HG03378 (cell line): Measurements from ENCODE around the gene VAMP1.
A peak's percentile ranks its signal among the peaks of the same experiment; 100 is the strongest.
"Not testable (repeated sequence)": the region's sequence is repeated elsewhere in the genome, so short reads cannot be mapped to it uniquely, and the experiment has no call there.

ENCODE experiments used
- ATAC-seq: cut with Tn5 transposase; IDR thresholded peaks from one replicate; pipeline ENCODE4 v1.9.1; 2021; ENCODE audit warnings: mild to moderate bottlenecking, moderate library complexity; ENCODE audit not compliant: unreplicated experiment

Gene VAMP1

DNA sequence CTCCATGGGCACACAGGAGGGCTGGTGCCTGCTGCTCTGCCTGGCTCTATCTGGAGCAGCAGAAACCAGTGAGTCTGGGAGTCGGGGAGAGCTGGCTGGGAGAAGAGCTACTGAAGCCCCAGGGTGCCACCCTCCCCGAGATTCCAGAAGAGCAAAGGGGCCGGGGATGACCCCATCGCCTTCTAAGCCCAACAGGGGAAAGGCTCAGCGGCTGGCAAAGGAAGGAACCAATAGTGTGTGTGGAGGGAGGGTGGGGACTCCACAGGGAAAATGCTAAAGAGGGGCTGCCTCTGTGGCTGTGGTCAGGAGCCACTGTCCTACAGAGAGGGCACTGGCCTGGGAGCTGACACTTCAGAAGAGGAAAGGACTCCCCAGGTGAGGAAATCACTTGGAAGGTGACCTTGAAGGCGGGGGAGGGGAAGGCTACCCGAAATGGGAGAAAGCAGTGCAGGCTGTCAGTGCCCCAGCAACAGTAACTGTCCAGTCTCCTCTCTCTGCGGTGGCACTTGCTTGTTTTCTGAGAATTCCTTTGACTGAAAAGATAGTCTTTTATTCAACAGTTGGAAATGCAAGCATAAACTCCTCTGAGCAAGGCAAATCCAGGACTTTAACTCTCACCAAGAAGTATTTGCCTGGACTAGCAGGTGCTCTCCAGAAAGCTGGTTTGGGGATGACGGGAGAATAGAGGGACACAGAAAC lies 18.1 kb downstream of the VAMP1 start:
- no peak for ATAC-seq

DNA sequence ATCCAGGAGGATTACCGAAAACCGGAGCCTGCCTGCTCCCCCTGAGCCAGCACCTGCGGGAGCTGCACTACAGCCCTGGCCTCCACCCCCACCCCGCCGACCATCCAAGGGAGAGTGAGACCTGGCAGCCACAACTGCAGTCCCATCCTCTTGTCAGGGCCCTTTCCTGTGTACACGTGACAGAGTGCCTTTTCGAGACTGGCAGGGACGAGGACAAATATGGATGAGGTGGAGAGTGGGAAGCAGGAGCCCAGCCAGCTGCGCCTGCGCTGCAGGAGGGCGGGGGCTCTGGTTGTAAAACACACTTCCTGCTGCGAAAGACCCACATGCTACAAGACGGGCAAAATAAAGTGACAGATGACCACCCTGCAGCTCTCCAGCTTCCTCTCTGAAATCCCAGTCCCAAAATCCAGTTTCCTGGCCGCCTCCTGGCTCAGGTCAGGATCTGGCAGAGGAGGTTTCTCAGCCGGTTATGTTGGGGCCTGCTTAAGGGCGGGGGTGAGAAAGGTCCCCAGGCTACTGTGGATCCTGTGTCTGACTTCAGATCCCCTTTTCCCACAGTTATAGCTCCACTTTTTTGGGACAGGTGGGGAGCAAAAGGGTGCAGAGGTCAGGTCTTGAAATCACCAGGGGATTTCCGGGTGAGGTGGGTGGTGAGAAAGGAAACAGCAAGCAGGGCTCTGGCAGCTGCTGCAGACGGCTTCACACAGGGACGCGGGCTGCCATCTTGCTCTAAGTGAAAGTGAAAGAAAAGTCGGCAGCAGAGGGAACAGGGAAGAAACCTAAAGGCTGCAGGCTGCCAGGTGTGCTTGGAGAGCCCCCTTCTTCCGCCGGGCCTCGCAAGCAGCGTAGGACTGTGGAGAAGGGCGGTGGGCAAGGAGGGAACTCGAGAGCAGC lies 18.9 kb downstream of the VAMP1 start, which contains the start of gene TAPBPL:
Gene TAPBPL, plus strand, starts transcription at position 695 of the 897 bp plus-strand sequence. CDS start 207 bp downstream, outside the sequence.
- peak; percentile 52 for ATAC-seq

- ATAC-seq: no peak
Observed at GRCh38 chr12:6450869-6451347, 19.6 kb downstream of the VAMP1 start.

- no peak for ATAC-seq
Observed at GRCh38 chr12:6450091-6450868, 20.2 kb downstream of the VAMP1 start.

DNA sequence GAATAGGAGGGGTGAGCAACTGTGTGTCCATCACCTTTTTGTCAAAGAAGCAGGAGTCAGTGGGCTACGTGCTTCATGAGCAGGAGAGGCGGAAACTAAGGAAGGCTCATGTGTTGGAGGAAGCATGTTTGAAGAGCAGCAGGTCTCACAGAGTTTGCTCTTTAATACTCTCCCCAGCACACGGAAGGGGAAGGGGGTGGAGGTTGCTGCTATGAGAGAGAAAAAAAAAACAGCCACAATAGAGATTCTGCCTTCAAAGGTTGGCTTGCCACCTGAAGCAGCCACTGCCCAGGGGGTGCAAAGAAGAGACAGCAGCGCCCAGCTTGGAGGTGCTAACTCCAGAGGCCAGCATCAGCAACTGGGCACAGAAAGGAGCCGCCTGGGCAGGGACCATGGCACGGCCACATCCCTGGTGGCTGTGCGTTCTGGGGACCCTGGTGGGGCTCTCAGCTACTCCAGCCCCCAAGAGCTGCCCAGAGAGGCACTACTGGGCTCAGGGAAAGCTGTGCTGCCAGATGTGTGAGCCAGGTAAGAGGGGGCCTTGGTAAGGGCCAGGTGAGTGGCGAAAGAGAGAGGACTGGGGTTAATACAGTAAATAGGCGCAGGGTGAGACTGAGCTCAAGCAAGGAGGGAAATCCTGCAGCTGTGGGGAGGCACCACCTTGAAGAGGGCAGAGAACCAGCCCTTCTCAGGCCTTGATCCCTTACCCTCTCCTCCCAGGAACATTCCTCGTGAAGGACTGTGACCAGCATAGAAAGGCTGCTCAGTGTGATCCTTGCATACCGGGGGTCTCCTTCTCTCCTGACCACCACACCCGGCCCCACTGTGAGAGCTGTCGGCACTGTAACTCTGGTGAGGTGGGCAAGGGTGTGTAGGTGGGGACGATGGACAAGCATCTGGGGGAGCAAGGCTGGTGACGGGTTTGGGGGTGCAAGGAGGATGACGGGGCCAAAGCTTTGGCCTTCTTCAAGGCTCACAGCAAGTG lies 25.5 kb downstream of the VAMP1 start, which contains the start of gene CD27:
Gene CD27, plus strand, starts transcription at position 252 of the 985 bp plus-strand sequence. Its CDS starts 141 bp downstream, at position 393.
- no peak for ATAC-seq

DNA sequence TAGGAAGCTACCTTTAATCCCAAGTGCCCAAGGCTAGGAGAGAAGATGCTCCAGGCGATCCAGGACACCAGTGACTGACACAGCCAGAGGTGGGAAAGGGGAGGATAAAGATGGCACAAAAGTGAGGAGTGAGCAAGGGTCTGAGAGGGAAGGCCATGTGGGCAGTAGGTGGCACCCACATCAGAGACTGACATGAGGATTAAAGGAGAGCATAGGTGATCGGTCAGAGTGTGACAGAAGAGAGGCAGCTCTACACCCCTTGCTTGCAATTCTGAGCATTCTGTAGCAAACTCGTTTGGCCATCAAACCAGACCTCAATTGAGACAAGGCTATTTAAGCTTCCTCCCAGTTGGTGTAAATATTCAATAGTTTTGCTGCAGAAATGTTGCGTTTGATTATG lies 26.4 kb downstream of the VAMP1 start:
- no peak for ATAC-seq

DNA sequence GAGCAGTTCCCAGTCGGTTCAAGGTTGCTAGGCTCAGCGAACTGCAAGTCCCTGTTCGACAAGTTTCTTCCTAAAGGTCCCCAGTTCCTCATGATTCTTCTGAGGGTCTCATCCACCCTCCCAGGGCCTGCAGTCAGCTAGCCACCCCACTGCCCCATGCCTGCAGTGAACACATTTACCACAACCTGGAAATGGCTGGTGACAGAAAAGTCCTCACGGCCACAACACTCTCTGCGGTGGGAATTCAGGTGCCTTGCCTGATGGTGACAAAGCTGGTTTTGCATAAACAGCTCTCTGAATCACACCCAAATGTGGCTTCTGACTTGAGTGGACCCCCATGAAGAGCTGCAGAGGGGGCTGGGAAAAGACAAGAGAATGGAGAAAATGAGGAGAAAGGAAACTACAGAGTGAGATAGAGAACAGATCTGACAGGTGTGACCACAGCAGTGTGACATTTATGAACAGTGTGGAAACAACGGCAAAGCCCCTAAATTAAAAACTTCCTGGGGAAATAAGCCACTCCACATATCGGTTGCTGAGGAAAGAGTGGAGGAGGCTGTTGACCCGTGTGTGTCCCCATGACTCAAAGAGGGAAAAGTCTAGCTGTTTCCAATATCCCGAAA lies 27.0 kb downstream of the VAMP1 start:
- ATAC-seq: no peak

DNA sequence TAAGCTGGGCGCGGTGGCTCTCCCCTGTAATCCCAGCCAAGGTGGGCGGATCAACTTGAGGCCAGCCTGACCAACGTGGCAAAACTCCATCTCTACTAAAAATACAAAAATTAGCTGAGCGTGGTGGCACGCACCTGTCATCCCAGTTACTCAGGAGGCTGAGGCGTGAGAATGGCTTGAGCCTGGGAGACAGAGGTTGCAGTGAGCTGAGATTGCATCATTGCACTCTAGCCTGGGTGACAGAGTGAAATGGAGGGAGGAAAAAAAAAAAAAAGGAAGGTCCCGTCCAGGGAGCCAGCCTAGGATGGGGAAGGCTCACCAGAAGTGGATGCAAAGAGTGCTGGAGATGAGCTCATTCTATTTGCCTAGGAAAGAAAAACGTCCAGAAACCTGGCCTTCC lies 27.6 kb downstream of the VAMP1 start:
- no peak for ATAC-seq

GRCh38 chr12:6440391-6440790 lies 30.1 kb downstream of the VAMP1 start:
- no peak for ATAC-seq

GRCh38 chr12:6438345-6438744 lies 32.1 kb downstream of the VAMP1 start:
- ATAC-seq: no peak

DNA sequence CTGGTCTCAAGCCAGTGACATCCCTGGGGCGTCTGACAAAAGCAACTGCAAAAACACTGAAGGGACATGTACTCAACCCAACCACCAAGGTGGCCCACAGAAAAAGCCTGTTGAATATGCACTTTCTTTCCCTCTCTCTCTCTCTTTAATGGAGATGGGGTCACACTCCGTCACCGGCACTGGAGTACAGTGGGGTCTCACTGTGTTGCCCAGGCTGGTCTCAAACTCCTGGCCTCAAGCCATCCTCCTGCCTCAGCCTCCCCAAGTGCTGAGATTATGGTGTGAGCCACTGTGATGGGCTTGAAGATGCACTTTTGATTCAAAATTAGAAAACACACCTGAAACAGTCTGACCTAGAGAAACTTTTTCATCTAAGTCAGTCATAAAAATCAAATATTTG lies 32.9 kb downstream of the VAMP1 start:
- no peak for ATAC-seq

- ATAC-seq: no peak
Observed at GRCh38 chr12:6435961-6436715, 34.3 kb downstream of the VAMP1 start.

GRCh38 chr12:6434205-6435140 lies 36.0 kb downstream of the VAMP1 start:
- no peak for ATAC-seq

GRCh38 chr12:6432991-6433390 lies 37.5 kb downstream of the VAMP1 start:
- no peak for ATAC-seq

GRCh38 chr12:6430124-6430989 lies 40.1 kb downstream of the VAMP1 start:
- no peak for ATAC-seq

GRCh38 chr12:6428326-6428725 lies 42.2 kb downstream of the VAMP1 start:
- ATAC-seq: no peak

DNA sequence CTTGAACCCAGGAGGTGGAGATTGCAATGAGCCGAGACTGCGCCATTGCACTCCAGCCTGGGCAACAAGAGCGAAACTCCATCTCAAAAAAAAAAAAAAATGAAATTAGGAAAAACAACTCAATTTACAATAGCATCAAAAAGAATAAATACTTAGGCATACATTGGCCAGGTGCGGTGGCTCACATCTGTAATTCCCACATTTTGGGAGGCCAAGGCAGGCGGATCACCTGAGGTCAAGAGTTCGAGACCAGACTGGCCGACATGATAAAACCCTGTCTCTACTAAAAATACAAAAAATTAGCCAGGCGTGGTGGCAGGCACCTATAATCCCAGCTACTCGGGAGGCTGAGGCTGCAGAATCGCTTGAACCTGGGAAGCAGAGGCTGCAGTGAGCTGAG lies 42.7 kb downstream of the VAMP1 start:
- ATAC-seq: not testable (repeated sequence)
